ENCODE measurements around the gene TSPAN9. TPM values are rescaled to one million over a fixed set of nuclear protein-coding genes. Genes with fewer than 3 reads are reported as not detected.

Gene TSPAN9
- polyA plus RNA-seq, 2 of the 4 experiments (the other 2 are of a cell fraction) = 12.4 to 16.1 TPM

DNA sequence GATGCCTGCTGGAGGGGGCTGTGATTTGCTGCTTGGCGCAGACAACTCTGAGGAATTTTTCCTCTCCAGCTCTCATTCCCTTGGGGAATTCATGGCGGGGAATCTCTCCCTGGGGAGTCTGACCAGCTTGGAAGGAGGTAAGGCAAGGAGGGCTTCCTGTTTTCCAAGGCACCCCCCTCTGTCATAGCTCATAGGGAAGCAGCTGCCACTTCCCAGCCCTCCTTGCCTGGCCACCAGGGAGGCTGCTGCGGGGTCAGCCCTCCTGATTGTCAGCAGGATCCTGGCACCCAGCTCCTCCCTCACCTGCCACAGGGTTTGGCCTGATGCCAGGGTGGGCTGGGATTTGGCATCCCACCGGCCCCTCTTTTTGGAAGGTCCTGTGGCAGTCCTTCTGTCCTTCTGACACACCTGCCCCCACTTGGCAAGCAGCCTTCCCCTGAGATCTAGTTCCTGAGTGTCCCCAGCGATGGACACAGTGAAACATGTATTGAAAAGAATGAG, 74.9 kb downstream of the TSPAN9 start:
- ATAC-seq (no peak), FAIRE-seq (no peak), DNase-seq (ENCODE audit: low read depth in 1 of 2, low spot score in 1 of 2) (no peak)
- TF ChIP-seq NFE2L2 (conservative IDR thresholded peaks at IDR 0.05; ENCODE audit: low read length) (no peak), NR3C1 (IDR thresholded peaks at IDR 0.05) (no peak), CHD4 (IDR thresholded peaks at IDR 0.05; ENCODE audit: borderline replicate concordance) (no peak), NPAS2 (CRISPR knock-in tag; IDR thresholded peaks at IDR 0.05; ENCODE audit: borderline replicate concordance) (no peak), RARB (CRISPR knock-in tag; IDR thresholded peaks at IDR 0.05) (no peak), HEYL (CRISPR knock-in tag; IDR thresholded peaks at IDR 0.05) (no peak), SMC3 (IDR thresholded peaks at IDR 0.05) (no peak), ZC3H11A (IDR thresholded peaks at IDR 0.05) (no peak), ESRRA (IDR thresholded peaks at IDR 0.05; ENCODE audit: borderline replicate concordance, low read length) (no peak)
- TF ChIP-seq, protein P1, sequence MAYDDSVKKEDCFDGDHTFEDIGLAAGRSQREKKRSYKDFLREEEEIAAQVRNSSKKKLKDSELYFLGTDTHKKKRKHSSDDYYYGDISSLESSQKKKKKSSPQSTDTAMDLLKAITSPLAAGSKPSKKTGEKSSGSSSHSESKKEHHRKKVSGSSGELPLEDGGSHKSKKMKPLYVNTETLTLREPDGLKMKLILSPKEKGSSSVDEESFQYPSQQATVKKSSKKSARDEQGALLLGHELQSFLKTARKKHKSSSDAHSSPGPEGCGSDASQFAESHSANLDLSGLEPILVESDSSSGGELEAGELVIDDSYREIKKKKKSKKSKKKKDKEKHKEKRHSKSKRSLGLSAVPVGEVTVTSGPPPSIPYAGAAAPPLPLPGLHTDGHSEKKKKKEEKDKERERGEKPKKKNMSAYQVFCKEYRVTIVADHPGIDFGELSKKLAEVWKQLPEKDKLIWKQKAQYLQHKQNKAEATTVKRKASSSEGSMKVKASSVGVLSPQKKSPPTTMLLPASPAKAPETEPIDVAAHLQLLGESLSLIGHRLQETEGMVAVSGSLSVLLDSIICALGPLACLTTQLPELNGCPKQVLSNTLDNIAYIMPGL (CRISPR knock-in tag; IDR thresholded peaks at IDR 0.05; ENCODE audit: borderline replicate concordance) = no peak
- TF ChIP-seq, protein P2, sequence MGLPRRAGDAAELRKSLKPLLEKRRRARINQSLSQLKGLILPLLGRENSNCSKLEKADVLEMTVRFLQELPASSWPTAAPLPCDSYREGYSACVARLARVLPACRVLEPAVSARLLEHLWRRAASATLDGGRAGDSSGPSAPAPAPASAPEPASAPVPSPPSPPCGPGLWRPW (IDR thresholded peaks at IDR 0.05) = no peak
- Histone ChIP-seq H3K9me3 (no peaks in the 10 kb centered on the region), H3K27ac (no peak overlapping the region), H3K4me1 (no peaks in the 10 kb centered on the region), H3K4me2 (no peak overlapping the region), H3K4me3 (no peak overlapping the region)
- ChIA-PET POLR2A (no interaction called here), CTCF (interaction anchor here (0.7 to 15.1 kb wide), 5 partner anchors 10 to 110 kb away, joined by 3 to 125 read pairs (median 4); no protein-coding TSS in a partner anchor)
- whole genome bisulfite sequencing (ENCODE audit: missing lambda C conversion rate) = 76% methylated on average over 5 of the region's 5 CpGs

DNA sequence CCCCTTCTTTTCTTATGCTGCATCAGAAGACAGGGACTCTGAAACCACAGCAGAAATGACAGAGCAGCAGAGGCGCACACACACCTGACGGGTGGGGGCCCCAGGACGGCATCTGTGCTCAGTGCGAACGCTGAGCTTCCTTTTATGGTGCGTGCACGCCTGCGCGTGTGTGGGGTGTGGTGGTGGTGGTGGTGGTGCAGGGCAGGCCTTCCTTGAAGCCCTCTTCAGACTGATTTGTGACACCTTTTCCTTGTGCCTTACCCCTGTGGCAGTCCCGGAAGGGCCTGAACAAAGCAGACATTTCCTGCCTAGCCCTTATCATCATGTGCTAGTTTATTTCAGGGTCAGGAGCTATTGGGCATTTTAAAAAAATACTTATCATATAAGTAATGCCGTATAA, 75.7 kb downstream of the TSPAN9 start:
- CTCF ChIA-PET = interaction anchor here (1.0 to 15.1 kb wide), 8 partner anchors 10 to 125 kb away, joined by 3 to 125 read pairs (median 6); no protein-coding TSS in a partner anchor
- no peak overlapping the region for H3K27ac ChIP-seq

DNA sequence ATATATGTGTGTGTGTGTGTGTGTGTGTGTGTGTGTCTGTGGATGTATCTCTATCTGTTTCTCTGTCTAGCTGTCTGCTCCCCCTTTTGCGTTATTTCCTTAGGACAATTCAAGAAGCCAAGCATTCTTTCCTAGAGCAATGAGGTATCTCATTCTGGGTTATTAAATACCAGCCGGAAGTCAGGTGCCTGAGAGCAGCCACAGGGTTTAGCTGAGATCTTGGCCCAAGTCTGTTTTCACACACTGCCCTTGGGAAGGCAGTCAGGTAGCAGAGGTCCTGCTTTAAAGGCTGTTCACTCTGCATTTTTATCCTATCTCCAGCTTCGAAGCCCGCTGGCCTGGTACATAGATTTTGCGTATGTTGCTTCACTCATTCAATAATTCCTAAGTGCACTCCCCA, 76.8 kb downstream of the TSPAN9 start:
- DNase-seq (ENCODE audit: low read depth in 1 of 2, low spot score in 1 of 2) = no peak
- Histone ChIP-seq H3K4me2 (no peak overlapping the region), H3K4me3 (no peak overlapping the region), H3K9me3 (no peaks in the 10 kb centered on the region), H3K4me1 (no peaks in the 10 kb centered on the region), H3K27ac (no peak overlapping the region)
- ChIA-PET CTCF (interaction anchor here (1.4 to 15.1 kb wide), 7 partner anchors 9 to 123 kb away, joined by 3 to 125 read pairs (median 7); no protein-coding TSS in a partner anchor), POLR2A (no interaction called here)
- no peak for ATAC-seq
- FAIRE-seq = no peak
- 97% methylated on average over 5 of the region's 5 CpGs for WGBS (ENCODE audit: missing lambda C conversion rate)
- TF ChIP-seq, protein P3, sequence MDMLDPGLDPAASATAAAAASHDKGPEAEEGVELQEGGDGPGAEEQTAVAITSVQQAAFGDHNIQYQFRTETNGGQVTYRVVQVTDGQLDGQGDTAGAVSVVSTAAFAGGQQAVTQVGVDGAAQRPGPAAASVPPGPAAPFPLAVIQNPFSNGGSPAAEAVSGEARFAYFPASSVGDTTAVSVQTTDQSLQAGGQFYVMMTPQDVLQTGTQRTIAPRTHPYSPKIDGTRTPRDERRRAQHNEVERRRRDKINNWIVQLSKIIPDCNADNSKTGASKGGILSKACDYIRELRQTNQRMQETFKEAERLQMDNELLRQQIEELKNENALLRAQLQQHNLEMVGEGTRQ (IDR thresholded peaks at IDR 0.05) = no peak
- TF ChIP-seq MAFK (IDR thresholded peaks at IDR 0.05; ENCODE audit: partially characterized antibody) (no peak), JUN (IDR thresholded peaks at IDR 0.05) (no peak), MYC (IDR thresholded peaks at IDR 0.05; ENCODE audit: borderline replicate concordance, low read length) (no peak), RNF2 (IDR thresholded peaks at IDR 0.05; ENCODE audit: borderline replicate concordance, low read depth) (no peak), HOXB5 (CRISPR knock-in tag; IDR thresholded peaks at IDR 0.05) (no peak), HEYL (CRISPR knock-in tag; IDR thresholded peaks at IDR 0.05) (no peak)
- TF ChIP-seq, protein P4, sequence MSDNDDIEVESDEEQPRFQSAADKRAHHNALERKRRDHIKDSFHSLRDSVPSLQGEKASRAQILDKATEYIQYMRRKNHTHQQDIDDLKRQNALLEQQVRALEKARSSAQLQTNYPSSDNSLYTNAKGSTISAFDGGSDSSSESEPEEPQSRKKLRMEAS (IDR thresholded peaks at IDR 0.05) = no peak
- TF ChIP-seq, protein P5, sequence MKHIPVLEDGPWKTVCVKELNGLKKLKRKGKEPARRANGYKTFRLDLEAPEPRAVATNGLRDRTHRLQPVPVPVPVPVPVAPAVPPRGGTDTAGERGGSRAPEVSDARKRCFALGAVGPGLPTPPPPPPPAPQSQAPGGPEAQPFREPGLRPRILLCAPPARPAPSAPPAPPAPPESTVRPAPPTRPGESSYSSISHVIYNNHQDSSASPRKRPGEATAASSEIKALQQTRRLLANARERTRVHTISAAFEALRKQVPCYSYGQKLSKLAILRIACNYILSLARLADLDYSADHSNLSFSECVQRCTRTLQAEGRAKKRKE (CRISPR knock-in tag; IDR thresholded peaks at IDR 0.05; ENCODE audit: low read depth) = no peak
- TF ChIP-seq, protein P6, sequence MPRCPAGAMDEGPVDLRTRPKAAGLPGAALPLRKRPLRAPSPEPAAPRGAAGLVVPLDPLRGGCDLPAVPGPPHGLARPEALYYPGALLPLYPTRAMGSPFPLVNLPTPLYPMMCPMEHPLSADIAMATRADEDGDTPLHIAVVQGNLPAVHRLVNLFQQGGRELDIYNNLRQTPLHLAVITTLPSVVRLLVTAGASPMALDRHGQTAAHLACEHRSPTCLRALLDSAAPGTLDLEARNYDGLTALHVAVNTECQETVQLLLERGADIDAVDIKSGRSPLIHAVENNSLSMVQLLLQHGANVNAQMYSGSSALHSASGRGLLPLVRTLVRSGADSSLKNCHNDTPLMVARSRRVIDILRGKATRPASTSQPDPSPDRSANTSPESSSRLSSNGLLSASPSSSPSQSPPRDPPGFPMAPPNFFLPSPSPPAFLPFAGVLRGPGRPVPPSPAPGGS (IDR thresholded peaks at IDR 0.05) = no peak
- TF ChIP-seq, protein P7, sequence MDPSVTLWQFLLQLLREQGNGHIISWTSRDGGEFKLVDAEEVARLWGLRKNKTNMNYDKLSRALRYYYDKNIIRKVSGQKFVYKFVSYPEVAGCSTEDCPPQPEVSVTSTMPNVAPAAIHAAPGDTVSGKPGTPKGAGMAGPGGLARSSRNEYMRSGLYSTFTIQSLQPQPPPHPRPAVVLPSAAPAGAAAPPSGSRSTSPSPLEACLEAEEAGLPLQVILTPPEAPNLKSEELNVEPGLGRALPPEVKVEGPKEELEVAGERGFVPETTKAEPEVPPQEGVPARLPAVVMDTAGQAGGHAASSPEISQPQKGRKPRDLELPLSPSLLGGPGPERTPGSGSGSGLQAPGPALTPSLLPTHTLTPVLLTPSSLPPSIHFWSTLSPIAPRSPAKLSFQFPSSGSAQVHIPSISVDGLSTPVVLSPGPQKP (IDR thresholded peaks at IDR 0.05; ENCODE audit: low read depth, low read length) = no peak

More for the DNA sequence above, 75.7 kb downstream of the TSPAN9 start:
- Histone ChIP-seq H3K4me2 (no peak overlapping the region), H3K4me3 (no peak overlapping the region), H3K9me3 (no peaks in the 10 kb centered on the region), H3K4me1 (no peaks in the 10 kb centered on the region)
- no peak for ATAC-seq
- no peak for FAIRE-seq
- POLR2A ChIA-PET = no interaction called here
- TF ChIP-seq FOSL2 (IDR thresholded peaks at IDR 0.05) = no peak
- TF ChIP-seq FOSL2 (CRISPR knock-in tag; IDR thresholded peaks at IDR 0.05) = no peak
- no peak for TF ChIP-seq POLR2A (IDR thresholded peaks at IDR 0.05; ENCODE audit: low read length)
- TF ChIP-seq JUN (IDR thresholded peaks at IDR 0.05) = no peak
- TF ChIP-seq ZC3H11A (IDR thresholded peaks at IDR 0.05) = no peak
- TF ChIP-seq EP300 (IDR thresholded peaks at IDR 0.05) = no peak
- no peak for TF ChIP-seq NPAS2 (CRISPR knock-in tag; IDR thresholded peaks at IDR 0.05; ENCODE audit: borderline replicate concordance)
- TF ChIP-seq NFE2L2 (conservative IDR thresholded peaks at IDR 0.05; ENCODE audit: low read length) = no peak
- no peak for TF ChIP-seq FOXS1 (CRISPR knock-in tag; IDR thresholded peaks at IDR 0.05)
- TF ChIP-seq KDM1A (IDR thresholded peaks at IDR 0.05; ENCODE audit: low read depth) = no peak
- TF ChIP-seq, protein P5 (CRISPR knock-in tag; IDR thresholded peaks at IDR 0.05; ENCODE audit: low read depth) = no peak
- no peak for TF ChIP-seq ESRRA (IDR thresholded peaks at IDR 0.05; ENCODE audit: borderline replicate concordance, low read length)
- TF ChIP-seq CHD2 (IDR thresholded peaks at IDR 0.05; ENCODE audit: low read length, partially characterized antibody) = no peak
- no peak for TF ChIP-seq HDAC2 (IDR thresholded peaks at IDR 0.05)
- TF ChIP-seq CBX2 (IDR thresholded peaks at IDR 0.05; ENCODE audit: borderline replicate concordance, low read depth) = no peak
- no peak for DNase-seq (ENCODE audit: low read depth in 1 of 2, low spot score in 1 of 2)
- 88% methylated on average over 11 of the region's 11 CpGs for WGBS (ENCODE audit: missing lambda C conversion rate)
